SK-N-SH (cell line): ENCODE results near the gene SLC5A3. TPM values are rescaled to one million over a fixed set of nuclear protein-coding genes. Genes with fewer than 3 reads are reported as not detected.

Source experiments
- CTCF ChIA-PET: fragments of 300-600, 350-600 bp; formaldehyde crosslinking; extraction: SDS; loops from one replicate; lab custom pipeline; 2021; lab: Yijun Ruan, JAX
- POLR2A ChIA-PET: fragments of 350-600 bp; sonication (Branson Sonifier 250); formaldehyde crosslinking; extraction: SDS; loops from one replicate; lab custom pipeline; 2020; ENCODE audit warnings: antibody characterized with exemption, inconsistent platforms; lab: Yijun Ruan, JAX
- DNase-seq: peaks from one replicate; pipeline ENCODE4 v3.0.0; 2012
- H2AFZ ChIP-seq: fragments of 200-600 bp; sonication (generic); 2 replicates; pipeline ENCODE4 v1.8.1; 2016; ENCODE audit warnings: antibody characterized with exemption, mild to moderate bottlenecking, low read depth
- H3F3A ChIP-seq: fragments of 200-600 bp; sonication (generic); replicated peaks from 2 replicates; pipeline ENCODE3; 2016; ENCODE audit warnings: antibody characterized with exemption, mild to moderate bottlenecking; ENCODE audit not compliant: insufficient read depth
- H3K27ac ChIP-seq, 2 experiments: fragments of 200-500 bp in 1 of 2; fragments of 200-600 bp in 1 of 2; sonication (Bioruptor generic) in 1 of 2; sonication (generic), shearing (Covaris generic) in 1 of 2; 2 replicates each; pipeline versions ENCODE4 v1.5.1 to v1.6.1; 2014 to 2016; ENCODE audit warnings: low read depth in 2 of 2, inconsistent platforms in 1 of 2, low read length in 1 of 2, mild to moderate bottlenecking in 1 of 2, mixed read lengths in 1 of 2
- H3K27me3 ChIP-seq: fragments of 200-600 bp; sonication (generic), shearing (Covaris generic); 2 replicates; pipeline ENCODE4 v1.6.1; 2016; ENCODE audit warnings: mixed run types; ENCODE audit not compliant: insufficient read depth
- H3K36me3 ChIP-seq, 2 experiments: fragments of 200-500 bp in 1 of 2; fragments of 200-600 bp in 1 of 2; sonication (Bioruptor generic) in 1 of 2; sonication (generic) in 1 of 2; replicated peaks in 1 of 2; 2 replicates each; pipeline versions ENCODE3 to v1.5.1; 2014 to 2016; ENCODE audit warnings: low read length in 1 of 2, mild to moderate bottlenecking in 1 of 2; ENCODE audit not compliant: insufficient read depth in 2 of 2, control insufficient read depth in 1 of 2
- H3K4me1 ChIP-seq, 2 experiments: fragments of 200-500 bp in 1 of 2; fragments of 200-600 bp in 1 of 2; sonication (Bioruptor generic) in 1 of 2; sonication (generic), shearing (Covaris generic) in 1 of 2; 2 replicates each; pipeline versions ENCODE4 v1.5.1 to v1.6.1; 2014 to 2016; ENCODE audit warnings: low read depth in 1 of 2, low read length in 1 of 2, mixed run types in 1 of 2; ENCODE audit not compliant: insufficient read depth in 2 of 2, control insufficient read depth in 1 of 2
- H3K4me2 ChIP-seq: fragments of 200-600 bp; sonication (generic), shearing (Covaris generic); 2 replicates; pipeline ENCODE4 v1.6.1; 2017; ENCODE audit warnings: mixed run types
- H3K4me3 ChIP-seq, 2 experiments: fragments of 200-500 bp in 1 of 2; fragments of 200-600 bp in 1 of 2; sonication (Bioruptor generic) in 1 of 2; sonication (generic), shearing (Covaris generic) in 1 of 2; 2 replicates each; pipeline versions ENCODE4 v1.5.1 to v1.8.1; 2014 to 2016; ENCODE audit warnings: low read depth in 2 of 2, inconsistent platforms in 1 of 2, low read length in 1 of 2, mild to moderate bottlenecking in 1 of 2, mixed read lengths in 1 of 2, moderate library complexity in 1 of 2
- H3K79me2 ChIP-seq: fragments of 200-600 bp; sonication (generic); 2 replicates; pipeline ENCODE4 v1.8.1; 2017; ENCODE audit warnings: mild to moderate bottlenecking; ENCODE audit not compliant: insufficient read depth
- H3K9ac ChIP-seq: fragments of 200-600 bp; sonication (generic); 2 replicates; pipeline ENCODE4 v1.6.1; 2017; ENCODE audit warnings: mixed run types
- H3K9me2 ChIP-seq: fragments of 200-600 bp; sonication (generic); 2 replicates; pipeline ENCODE4 v1.6.1; 2017; ENCODE audit warnings: mixed run types
- H3K9me3 ChIP-seq: fragments of 200-600 bp; sonication (generic); 2 replicates; pipeline ENCODE4 v1.6.1; 2017; ENCODE audit warnings: mixed run types, mild to moderate bottlenecking, moderate library complexity
- H4K20me1 ChIP-seq: fragments of 200-600 bp; sonication (generic); 2 replicates; pipeline ENCODE4 v1.6.1; 2017; ENCODE audit warnings: mild to moderate bottlenecking, mixed run types; ENCODE audit not compliant: insufficient read depth
- ELF1 ChIP-seq: IDR thresholded peaks from 2 replicates; pipeline ENCODE4 v1.4.0; 2012
- EP300 ChIP-seq, 2 experiments: IDR thresholded peaks; 2 replicates each; pipeline versions ENCODE4 v1.4.0 to v1.6.1; 2012; ENCODE audit warnings: borderline replicate concordance in 1 of 2, low read depth in 1 of 2, low read length in 1 of 2
- FOXJ3 ChIP-seq: sonication (generic); formaldehyde crosslinking; IDR thresholded peaks from 2 replicates; pipeline ENCODE4 v1.5.1; 2020; ENCODE audit warnings: mild to moderate bottlenecking, missing genetic modification reagents
- GABPA ChIP-seq: IDR thresholded peaks from 2 replicates; pipeline ENCODE4 v1.4.0; 2012; ENCODE audit warnings: low read depth, mild to moderate bottlenecking
- GATA2 ChIP-seq: sonication (generic); formaldehyde crosslinking; IDR thresholded peaks from 2 replicates; pipeline ENCODE4 v1.5.0; 2020; ENCODE audit warnings: mild to moderate bottlenecking, missing genetic modification reagents
- PBX3 ChIP-seq: IDR thresholded peaks from 2 replicates; pipeline ENCODE4; 2012
- RXRA ChIP-seq: IDR thresholded peaks from 2 replicates; pipeline ENCODE4 v1.4.0; 2012; ENCODE audit warnings: low read depth, mild to moderate bottlenecking, borderline replicate concordance
- SIN3A ChIP-seq: IDR thresholded peaks from 2 replicates; pipeline ENCODE4 v1.6.1; 2012; ENCODE audit warnings: low read depth, mild to moderate bottlenecking, low read length, moderate library complexity, borderline replicate concordance
- SMC3 ChIP-seq: IDR thresholded peaks from 2 replicates; pipeline ENCODE4 v1.6.1; 2012; ENCODE audit warnings: low read depth, low read length, improper control_type of control experiment
- TCF12 ChIP-seq: IDR thresholded peaks from 2 replicates; pipeline ENCODE4 v1.4.0; 2012
- TEAD4 ChIP-seq: IDR thresholded peaks from 2 replicates; pipeline ENCODE4 v1.4.0; 2012; ENCODE audit warnings: mild to moderate bottlenecking, borderline replicate concordance; ENCODE audit not compliant: insufficient read depth
- USF1 ChIP-seq: IDR thresholded peaks from 2 replicates; pipeline ENCODE4 v1.4.0; 2012; ENCODE audit warnings: low read depth, borderline replicate concordance
- WGBS: methylation state at CpG from one replicate; pipeline ENCODE4 v1.1.6; 2017; ENCODE audit warnings: low lambda C conversion rate; 5-methylcytosine and 5-hydroxymethylcytosine counted together
- polyA plus RNA-seq, 3 experiments: library from polyadenylated mRNA; depleted of rRNA; stranded (reverse); fragments of >200 nt; gene quantifications; 2 replicates each; pipeline ENCODE4 v1.2.3, GENCODE V29; 2012
- TF ChIP-seq, protein P1 (sequence below): fragments of 200-600 bp; sonication (generic); IDR thresholded peaks from 2 replicates; pipeline ENCODE4 v1.6.1; 2017; ENCODE audit warnings: antibody characterized with exemption, mild to moderate bottlenecking, moderate library complexity
- TF ChIP-seq, protein P2 (sequence below): IDR thresholded peaks from 2 replicates; pipeline ENCODE4 v1.4.0; 2012; ENCODE audit warnings: low read depth, borderline replicate concordance
- TF ChIP-seq, protein P3 (sequence below): IDR thresholded peaks from 2 replicates; pipeline ENCODE4 v1.6.1; 2012; ENCODE audit warnings: mild to moderate bottlenecking, low read depth, low read length, moderate library complexity

The SLC5A3 gene
- polyA plus RNA-seq, 1 of the 3 experiments (the other 2 are of a cell fraction): 3.0 TPM

DNA sequence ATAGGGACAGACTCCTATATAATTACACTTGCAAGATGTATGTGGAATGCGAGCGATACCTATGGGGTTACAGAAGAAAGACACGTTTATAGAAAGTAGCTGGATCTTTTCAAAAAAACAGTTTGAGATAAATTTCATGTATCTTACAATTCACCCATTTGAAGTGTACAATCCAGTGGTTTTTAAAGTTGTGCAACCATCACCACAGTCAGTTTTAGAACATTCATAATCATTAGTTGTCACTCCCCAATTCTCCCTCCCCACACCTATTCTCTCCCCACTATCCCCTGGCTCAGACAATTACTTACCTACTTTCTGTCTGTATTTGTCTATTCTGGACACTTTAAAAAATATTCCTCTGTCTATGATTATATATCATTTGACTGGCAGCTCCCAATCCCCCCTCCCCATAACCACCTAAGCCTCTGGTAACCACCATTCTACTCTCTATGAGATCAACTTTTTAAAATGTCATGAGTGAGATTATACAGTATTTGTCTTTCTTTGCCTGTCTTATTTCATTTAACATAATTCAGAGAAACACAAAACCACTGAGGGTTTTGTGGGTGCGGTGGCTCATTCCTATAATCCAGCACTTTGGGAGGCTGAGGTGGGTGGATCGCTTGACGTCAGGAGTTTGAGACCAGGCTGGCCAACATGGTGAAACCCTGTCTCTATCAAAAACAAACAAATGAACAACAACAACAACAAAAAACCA, 39.1 kb downstream of the SLC5A3 start:
- H3K79me2 ChIP-seq: peaks cover 55% of the 10 kb centered on the region
- no peak overlapping the region for H3K4me2 ChIP-seq
- no peak overlapping the region for H3K9ac ChIP-seq
- WGBS: 96% methylated on average over 6 of the region's 6 CpGs
- no peaks in the 10 kb centered on the region for H3K27me3 ChIP-seq
- H3K4me1 ChIP-seq: peaks cover 3 to 4% of the 10 kb centered on the region in 2 experiments; a peak in 2 of 4 replicates
- no peak overlapping the region for H3K4me3 ChIP-seq
- no peaks in the 10 kb centered on the region for H3K9me3 ChIP-seq
- DNase-seq: no peak
- H3K36me3 ChIP-seq: peaks cover 0 to 15% of the 10 kb centered on the region in 2 experiments
- POLR2A ChIA-PET: no interaction called here
- TF ChIP-seq, protein P1, sequence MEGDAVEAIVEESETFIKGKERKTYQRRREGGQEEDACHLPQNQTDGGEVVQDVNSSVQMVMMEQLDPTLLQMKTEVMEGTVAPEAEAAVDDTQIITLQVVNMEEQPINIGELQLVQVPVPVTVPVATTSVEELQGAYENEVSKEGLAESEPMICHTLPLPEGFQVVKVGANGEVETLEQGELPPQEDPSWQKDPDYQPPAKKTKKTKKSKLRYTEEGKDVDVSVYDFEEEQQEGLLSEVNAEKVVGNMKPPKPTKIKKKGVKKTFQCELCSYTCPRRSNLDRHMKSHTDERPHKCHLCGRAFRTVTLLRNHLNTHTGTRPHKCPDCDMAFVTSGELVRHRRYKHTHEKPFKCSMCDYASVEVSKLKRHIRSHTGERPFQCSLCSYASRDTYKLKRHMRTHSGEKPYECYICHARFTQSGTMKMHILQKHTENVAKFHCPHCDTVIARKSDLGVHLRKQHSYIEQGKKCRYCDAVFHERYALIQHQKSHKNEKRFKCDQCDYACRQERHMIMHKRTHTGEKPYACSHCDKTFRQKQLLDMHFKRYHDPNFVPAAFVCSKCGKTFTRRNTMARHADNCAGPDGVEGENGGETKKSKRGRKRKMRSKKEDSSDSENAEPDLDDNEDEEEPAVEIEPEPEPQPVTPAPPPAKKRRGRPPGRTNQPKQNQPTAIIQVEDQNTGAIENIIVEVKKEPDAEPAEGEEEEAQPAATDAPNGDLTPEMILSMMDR: no peak
- TF ChIP-seq ELF1 (no peak), GABPA (no peak), FOXJ3 (CRISPR knock-in tag) (no peak), SMC3 (no peak), EP300 (IDR thresholded peaks at IDR 0.05; ENCODE audit: borderline replicate concordance in 1 of 2, low read depth in 1 of 2, low read length in 1 of 2) (no peak), TCF12 (no peak), USF1 (no peak), SIN3A (no peak), PBX3 (no peak), TEAD4 (no peak), GATA2 (CRISPR knock-in tag) (no peak), RXRA (no peak)
- TF ChIP-seq, protein P2, sequence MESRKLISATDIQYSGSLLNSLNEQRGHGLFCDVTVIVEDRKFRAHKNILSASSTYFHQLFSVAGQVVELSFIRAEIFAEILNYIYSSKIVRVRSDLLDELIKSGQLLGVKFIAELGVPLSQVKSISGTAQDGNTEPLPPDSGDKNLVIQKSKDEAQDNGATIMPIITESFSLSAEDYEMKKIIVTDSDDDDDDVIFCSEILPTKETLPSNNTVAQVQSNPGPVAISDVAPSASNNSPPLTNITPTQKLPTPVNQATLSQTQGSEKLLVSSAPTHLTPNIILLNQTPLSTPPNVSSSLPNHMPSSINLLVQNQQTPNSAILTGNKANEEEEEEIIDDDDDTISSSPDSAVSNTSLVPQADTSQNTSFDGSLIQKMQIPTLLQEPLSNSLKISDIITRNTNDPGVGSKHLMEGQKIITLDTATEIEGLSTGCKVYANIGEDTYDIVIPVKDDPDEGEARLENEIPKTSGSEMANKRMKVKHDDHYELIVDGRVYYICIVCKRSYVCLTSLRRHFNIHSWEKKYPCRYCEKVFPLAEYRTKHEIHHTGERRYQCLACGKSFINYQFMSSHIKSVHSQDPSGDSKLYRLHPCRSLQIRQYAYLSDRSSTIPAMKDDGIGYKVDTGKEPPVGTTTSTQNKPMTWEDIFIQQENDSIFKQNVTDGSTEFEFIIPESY: no peak
- TF ChIP-seq, protein P3, sequence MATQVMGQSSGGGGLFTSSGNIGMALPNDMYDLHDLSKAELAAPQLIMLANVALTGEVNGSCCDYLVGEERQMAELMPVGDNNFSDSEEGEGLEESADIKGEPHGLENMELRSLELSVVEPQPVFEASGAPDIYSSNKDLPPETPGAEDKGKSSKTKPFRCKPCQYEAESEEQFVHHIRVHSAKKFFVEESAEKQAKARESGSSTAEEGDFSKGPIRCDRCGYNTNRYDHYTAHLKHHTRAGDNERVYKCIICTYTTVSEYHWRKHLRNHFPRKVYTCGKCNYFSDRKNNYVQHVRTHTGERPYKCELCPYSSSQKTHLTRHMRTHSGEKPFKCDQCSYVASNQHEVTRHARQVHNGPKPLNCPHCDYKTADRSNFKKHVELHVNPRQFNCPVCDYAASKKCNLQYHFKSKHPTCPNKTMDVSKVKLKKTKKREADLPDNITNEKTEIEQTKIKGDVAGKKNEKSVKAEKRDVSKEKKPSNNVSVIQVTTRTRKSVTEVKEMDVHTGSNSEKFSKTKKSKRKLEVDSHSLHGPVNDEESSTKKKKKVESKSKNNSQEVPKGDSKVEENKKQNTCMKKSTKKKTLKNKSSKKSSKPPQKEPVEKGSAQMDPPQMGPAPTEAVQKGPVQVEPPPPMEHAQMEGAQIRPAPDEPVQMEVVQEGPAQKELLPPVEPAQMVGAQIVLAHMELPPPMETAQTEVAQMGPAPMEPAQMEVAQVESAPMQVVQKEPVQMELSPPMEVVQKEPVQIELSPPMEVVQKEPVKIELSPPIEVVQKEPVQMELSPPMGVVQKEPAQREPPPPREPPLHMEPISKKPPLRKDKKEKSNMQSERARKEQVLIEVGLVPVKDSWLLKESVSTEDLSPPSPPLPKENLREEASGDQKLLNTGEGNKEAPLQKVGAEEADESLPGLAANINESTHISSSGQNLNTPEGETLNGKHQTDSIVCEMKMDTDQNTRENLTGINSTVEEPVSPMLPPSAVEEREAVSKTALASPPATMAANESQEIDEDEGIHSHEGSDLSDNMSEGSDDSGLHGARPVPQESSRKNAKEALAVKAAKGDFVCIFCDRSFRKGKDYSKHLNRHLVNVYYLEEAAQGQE: no peak
- H4K20me1 ChIP-seq: 0 out of 2 replicates have a peak, but pooled peaks cover 2% of the 10 kb centered on the region
- CTCF ChIA-PET: interaction anchor here (0.5 kb wide), 1 partner anchor 91 kb away, joined by 3 read pairs; no protein-coding TSS in a partner anchor
- no peak overlapping the region for H3K27ac ChIP-seq
- no peaks in the 10 kb centered on the region for H3F3A ChIP-seq
- H3K9me2 ChIP-seq: no peaks in the 10 kb centered on the region
- no peak overlapping the region for H2AFZ ChIP-seq
